ENCODE measurements around the gene EYS. TPM values are rescaled to one million over a fixed set of nuclear protein-coding genes. Genes with fewer than 3 reads are reported as not detected.

EYS gene
- total and polyA plus RNA-seq, 8 donors: 0.24 to 0.85 (median 0.55) TPM

DNA sequence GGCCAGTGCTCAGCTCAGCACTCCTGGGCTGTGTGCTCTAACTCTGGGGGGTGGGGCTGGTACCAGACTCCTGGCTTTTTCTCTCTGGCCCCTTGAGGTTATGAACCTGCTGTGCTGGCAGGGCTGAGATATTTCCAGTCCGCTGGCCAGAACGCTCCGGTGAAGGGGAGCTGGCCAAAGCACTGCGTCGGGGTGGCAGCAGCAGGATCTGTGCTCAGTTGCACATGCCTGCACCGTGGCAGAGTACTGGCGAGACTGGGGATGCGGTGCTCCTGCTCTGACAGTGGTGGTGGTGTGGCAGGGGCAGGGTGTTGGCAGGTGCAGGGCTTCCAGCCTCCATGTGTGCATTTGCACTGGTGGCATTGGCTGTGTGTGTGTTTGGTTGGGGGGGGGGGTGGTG is 1697.0 kb downstream of the EYS start:
- Histone ChIP-seq H3K4me3 (no peak overlapping the region), H3K27ac (no peak overlapping the region), H3K9me3 (peaks cover 0 to 2% of the 10 kb centered on the region in 2 donors), H3K27me3 (no peaks in the 10 kb centered on the region), H3K36me3 (no peaks in the 10 kb centered on the region), H3K4me1 (no peaks in the 10 kb centered on the region)
- ATAC-seq (no peak), DNase-seq (no peak)
- intact Hi-C loops (cut with DNase I): no loop called here
- TF ChIP-seq, protein P1, sequence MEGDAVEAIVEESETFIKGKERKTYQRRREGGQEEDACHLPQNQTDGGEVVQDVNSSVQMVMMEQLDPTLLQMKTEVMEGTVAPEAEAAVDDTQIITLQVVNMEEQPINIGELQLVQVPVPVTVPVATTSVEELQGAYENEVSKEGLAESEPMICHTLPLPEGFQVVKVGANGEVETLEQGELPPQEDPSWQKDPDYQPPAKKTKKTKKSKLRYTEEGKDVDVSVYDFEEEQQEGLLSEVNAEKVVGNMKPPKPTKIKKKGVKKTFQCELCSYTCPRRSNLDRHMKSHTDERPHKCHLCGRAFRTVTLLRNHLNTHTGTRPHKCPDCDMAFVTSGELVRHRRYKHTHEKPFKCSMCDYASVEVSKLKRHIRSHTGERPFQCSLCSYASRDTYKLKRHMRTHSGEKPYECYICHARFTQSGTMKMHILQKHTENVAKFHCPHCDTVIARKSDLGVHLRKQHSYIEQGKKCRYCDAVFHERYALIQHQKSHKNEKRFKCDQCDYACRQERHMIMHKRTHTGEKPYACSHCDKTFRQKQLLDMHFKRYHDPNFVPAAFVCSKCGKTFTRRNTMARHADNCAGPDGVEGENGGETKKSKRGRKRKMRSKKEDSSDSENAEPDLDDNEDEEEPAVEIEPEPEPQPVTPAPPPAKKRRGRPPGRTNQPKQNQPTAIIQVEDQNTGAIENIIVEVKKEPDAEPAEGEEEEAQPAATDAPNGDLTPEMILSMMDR (IDR thresholded peaks at IDR 0.05): no peak

DNA sequence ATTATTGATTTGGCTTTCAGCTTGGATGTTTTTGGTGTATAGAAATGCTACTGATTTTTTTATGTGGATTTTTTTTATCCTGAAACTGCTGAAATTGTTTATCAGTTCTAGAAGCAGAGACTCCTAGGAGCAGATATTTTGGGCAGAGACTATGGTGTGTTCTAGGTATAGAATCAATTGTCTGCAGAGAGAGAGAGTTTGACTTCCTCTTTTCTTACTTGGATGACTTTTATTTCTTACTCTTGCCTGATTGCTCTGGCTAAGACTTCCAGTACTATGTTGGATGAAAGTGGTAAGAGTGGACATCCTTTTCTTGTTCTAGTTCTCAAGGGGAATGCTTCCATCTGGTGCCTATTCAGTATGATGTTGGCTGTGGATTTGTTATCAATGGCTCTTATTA is 1700.8 kb downstream of the EYS start:
- H3K27ac ChIP-seq: no peak overlapping the region
- peaks cover 0 to 7% of the 10 kb centered on the region in 2 donors for H3K9me3 ChIP-seq
- H3K4me1 ChIP-seq: no peaks in the 10 kb centered on the region
- intact Hi-C loops (cut with DNase I): no loop called here
- H3K27me3 ChIP-seq: no peaks in the 10 kb centered on the region
- H3K36me3 ChIP-seq: no peaks in the 10 kb centered on the region
- TF ChIP-seq, protein P1 (IDR thresholded peaks at IDR 0.05): no peak
- no peak overlapping the region for H3K4me3 ChIP-seq
- ATAC-seq (no peak), DNase-seq (no peak)

DNA sequence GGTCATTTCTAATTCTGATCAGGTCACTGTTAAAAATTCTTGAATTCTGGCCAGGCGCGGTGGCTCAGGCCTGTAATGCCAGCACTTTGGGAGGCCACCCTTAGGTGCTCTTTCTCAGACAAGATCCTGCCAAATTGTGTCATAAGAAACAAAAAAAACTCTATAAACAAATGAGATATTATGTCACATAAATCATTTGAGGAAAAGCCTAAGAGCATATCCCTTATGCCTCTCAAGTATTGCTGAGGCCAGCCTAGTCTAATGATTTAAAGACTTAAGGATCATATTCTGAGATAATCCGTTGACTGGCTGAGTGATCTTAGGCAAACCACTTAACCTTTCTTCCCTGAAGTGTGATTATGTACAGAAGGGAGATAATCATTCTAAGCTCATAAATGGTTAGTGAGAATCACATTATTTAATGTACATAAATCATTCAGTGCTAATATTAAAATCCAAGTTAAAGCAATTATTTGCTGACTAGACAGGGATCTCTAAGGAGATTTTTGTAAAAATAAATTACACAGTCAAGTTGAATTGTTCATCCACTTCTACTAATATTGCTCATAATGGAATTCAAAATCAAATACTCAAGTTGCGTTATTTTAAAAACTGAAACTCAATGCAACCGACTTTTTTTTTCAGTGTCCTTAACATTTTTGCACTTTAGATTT is 1706.1 kb downstream of the EYS start:
- no peak overlapping the region for H3K4me3 ChIP-seq

DNA sequence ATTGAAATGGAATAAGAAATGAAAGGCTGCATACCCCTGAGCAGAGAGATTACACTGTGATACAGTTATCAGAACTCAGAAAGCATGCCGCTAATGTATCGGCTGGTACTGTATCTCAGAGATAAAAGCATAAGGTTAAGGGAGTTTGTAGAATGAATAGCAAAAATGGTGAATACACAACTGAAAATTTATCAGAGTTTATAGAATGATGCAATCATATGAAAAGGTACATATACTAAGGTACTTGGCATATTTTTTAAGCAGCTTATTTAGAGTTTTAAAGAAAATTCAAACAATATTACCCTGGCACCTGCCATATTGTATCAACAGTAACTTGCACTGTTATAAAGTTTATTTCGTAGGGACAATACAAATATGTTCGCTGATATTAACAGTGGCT is 1707.4 kb downstream of the EYS start:
- no peaks in the 10 kb centered on the region for H3K4me1 ChIP-seq
- peaks cover 0 to 1% of the 10 kb centered on the region in 2 donors for H3K9me3 ChIP-seq
- H3K36me3 ChIP-seq: no peaks in the 10 kb centered on the region
- no peaks in the 10 kb centered on the region for H3K27me3 ChIP-seq
- TF ChIP-seq, protein P1 (IDR thresholded peaks at IDR 0.05): no peak
- DNase-seq (no peak), ATAC-seq (no peak)
- intact Hi-C loops (cut with DNase I): no loop called here
- H3K4me3 ChIP-seq: no peak overlapping the region
- H3K27ac ChIP-seq: no peak overlapping the region

More for the DNA sequence above, 1706.1 kb downstream of the EYS start:
- intact Hi-C loops (cut with DNase I): no loop called here
- H3K27ac ChIP-seq: no peak overlapping the region
- no peaks in the 10 kb centered on the region for H3K36me3 ChIP-seq
- TF ChIP-seq, protein P1 (IDR thresholded peaks at IDR 0.05): no peak
- peaks cover 0 to 7% of the 10 kb centered on the region in 2 donors for H3K9me3 ChIP-seq
- H3K27me3 ChIP-seq: no peaks in the 10 kb centered on the region
- DNase-seq (no peak), ATAC-seq (no peak)
- no peaks in the 10 kb centered on the region for H3K4me1 ChIP-seq

DNA sequence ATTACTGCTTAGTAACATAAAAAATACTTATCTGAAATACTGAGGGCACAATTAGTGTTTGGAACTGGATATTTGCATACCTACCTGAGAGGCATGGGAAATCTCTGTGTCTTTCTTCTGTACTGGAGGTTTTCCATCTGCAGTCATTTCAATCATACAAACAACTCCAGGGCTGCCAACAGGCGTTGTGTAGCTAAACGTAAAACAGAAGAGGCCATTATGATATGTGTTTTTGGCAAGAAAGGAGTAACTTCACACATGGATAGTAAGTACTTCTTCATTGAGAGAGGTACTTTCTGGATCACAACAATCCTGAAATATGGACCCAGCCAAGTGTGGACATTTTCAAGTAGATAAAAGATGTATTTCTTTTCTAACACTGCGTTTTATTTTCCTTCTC is 1708.0 kb downstream of the EYS start:
- H3K27me3 ChIP-seq: no peaks in the 10 kb centered on the region
- no peak for DNase-seq
- H3K4me3 ChIP-seq: no peak overlapping the region
- no peaks in the 10 kb centered on the region for H3K9me3 ChIP-seq
- no peaks in the 10 kb centered on the region for H3K36me3 ChIP-seq
- H3K4me1 ChIP-seq: no peaks in the 10 kb centered on the region
- no peak for ATAC-seq
- TF ChIP-seq, protein P1 (IDR thresholded peaks at IDR 0.05): no peak
- no peak overlapping the region for H3K27ac ChIP-seq
- intact Hi-C loops (cut with DNase I): no loop called here

All from left lung (tissue), 10 donors.